Measurements from ENCODE around the gene IL32. TPM values are rescaled to one million over a fixed set of nuclear protein-coding genes. Genes with fewer than 3 reads are reported as not detected.
A peak's percentile ranks its signal among the peaks of the same experiment; 100 is the strongest.
"Not testable (repeated sequence)": the region's sequence is repeated elsewhere in the genome, so short reads cannot be mapped to it uniquely, and the experiment has no call there.

The IL32 gene
- total RNA-seq, 1 donor from 2014 or later: 26.5 TPM

- no peak for DNase-seq
Observed at GRCh38 chr16:3051494-3051893, 13.9 kb upstream of the IL32 start.

DNA sequence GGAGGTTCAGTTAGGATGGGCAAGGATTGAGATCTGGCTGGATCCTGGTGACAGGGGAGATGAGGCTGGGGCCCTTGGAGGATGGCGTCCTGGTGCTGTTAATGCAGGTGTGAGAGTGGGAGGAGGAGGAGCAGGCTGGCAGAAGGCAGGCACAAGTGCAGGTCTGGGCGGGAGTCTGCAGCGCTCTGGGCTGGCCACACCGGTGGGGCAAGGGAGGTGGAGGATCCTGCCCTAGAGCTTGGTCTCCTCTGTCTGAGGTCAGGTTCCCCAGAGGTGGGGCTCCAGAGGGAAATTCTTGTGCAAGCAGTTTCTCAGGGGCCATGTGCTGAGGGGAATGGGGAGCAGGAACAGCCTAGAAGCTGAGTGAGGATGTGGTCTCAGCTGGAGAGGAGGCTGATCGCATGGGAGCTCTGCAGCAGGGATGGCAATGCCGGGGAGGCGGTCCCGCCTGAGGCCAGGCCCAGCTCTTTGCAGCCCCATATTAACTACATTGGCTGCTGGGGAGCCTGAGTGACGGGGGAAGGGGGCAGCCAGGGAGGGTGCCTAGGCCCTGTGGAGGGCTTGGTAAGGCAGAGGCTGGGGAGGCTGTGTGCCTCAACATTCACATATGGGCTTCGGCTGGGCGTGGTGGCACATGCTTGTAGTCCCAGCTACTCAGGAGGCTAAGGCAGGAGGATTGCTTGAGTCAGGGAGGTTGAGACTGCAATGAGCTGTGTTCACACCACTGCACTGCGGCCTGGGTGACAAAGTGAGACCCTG is 12.7 kb upstream of the IL32 start:
- DNase-seq: not testable (repeated sequence)

- not testable (repeated sequence) for DNase-seq
Observed at GRCh38 chr16:3053330-3053710, 12.1 kb upstream of the IL32 start.

GRCh38 chr16:3054965-3055733 is 10.3 kb upstream of the IL32 start:
- DNase-seq: no peak

GRCh38 chr16:3055734-3056115 is 9.7 kb upstream of the IL32 start:
- not testable (repeated sequence) for DNase-seq

DNA sequence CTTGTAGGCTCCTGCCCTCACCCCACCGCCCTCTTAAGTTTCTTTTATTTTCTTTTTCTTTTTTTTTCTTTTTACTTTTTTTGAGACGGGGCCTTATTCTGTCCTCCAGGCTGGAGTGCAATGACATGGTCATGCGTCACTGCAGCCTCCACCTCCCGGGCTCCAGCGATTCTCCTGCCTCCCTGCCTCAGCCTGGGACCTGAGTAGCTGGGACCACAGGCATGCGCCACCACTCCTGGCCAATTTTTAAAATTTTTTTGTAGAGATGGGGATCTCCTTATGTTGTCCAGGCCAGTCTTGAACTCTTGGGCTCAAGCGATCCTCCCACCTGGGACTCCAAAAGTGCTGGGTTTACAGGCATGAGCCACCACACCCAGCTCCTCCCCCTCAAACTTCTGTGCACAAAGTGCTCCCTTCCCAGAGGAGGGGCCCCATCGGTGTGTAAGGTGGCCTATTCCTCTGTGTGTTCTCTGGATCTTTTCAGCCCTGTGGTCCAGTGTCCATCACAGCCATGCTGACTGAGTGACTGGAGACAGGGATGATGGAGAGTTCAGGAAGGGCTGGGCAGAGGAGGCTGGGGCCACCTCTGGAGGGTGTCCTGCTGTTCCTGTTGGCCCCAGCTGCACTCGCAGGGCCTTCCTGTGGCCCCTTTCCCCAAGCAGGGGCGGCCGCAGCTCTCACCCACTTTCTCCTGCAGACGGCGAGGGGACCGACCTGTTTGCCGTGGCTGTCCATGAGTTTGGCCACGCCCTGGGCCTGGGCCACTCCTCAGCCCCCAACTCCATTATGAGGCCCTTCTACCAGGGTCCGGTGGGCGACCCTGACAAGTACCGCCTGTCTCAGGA is 8.9 kb upstream of the IL32 start:
- no peak for DNase-seq

GRCh38 chr16:3057181-3058138 is 8.0 kb upstream of the IL32 start:
- no peak for DNase-seq

- no peak for DNase-seq
Observed at GRCh38 chr16:3058139-3059030, 7.1 kb upstream of the IL32 start.

DNA sequence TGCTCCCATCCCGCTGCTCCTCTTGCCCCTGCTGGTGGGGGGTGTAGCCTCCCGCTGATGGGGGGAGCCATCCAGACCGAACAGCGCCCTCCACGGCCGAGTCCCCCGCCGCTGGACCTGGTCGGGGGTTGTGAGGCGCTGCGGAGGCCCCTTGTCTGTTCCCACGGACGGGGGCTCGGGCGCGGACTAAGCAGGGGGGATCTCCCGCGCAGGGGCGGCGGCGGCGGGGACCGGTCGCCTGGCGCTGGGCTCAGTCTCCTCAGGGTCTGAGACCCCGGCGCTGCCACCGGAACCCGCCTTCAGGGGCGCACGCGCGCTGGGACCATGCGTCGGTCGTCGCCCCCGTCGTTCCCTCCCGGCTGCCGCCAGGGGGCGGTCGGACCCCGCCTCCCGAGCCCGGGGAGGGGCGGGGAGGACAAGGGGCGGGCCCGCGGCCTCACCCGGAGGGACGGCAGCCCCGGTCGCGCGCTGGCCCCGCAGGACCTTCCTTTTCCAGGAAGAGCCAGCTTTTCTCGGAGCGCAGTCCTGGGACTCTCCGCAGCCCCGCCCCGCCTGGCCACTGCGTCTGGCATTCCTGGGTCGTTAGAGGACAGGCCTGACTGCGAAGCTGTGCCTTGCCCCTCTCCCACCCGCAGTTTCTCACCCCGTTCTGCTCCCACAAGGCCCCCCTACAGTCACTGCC is 6.3 kb upstream of the IL32 start:
- DNase-seq: peak; percentile 69

- DNase-seq: no peak
Observed at GRCh38 chr16:3059723-3060242, 5.7 kb upstream of the IL32 start.

DNA sequence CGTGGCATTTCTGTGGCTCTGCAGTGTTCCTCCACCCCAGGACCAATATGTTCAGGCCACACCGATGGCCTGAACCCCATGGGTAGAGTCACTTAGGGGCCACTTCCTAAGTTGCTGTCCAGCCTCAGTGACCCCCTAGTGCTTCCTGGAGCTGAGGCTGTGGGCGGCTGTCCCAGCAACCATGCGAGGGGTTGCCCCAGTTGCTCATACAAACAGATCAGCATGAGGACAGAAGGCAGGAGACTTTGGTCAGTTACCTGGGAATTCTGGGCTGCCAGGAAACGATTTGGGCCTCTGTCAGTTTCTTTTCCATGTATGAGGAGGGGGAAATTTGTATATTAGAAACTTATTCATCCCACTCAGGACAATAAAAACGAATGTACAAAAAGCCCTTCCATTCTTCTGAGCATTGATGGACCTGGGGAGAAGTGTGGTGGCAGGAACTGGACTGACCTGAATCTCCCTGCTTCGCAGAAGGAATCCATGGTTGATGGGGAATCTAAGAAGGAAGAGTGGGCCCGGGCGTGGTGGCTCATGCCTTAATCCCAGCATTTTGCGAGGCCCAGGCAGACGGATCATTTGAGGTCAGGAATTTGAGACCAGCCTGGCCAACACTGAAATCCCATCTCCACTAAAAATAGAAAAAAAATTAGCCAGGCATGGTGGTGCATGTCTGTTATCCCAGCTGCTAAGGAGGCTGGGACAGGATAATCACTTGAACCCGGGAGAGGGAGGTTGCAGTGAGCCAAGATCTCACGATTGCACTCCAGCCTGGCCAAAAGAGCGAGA is 4.9 kb upstream of the IL32 start:
- no peak for DNase-seq

DNA sequence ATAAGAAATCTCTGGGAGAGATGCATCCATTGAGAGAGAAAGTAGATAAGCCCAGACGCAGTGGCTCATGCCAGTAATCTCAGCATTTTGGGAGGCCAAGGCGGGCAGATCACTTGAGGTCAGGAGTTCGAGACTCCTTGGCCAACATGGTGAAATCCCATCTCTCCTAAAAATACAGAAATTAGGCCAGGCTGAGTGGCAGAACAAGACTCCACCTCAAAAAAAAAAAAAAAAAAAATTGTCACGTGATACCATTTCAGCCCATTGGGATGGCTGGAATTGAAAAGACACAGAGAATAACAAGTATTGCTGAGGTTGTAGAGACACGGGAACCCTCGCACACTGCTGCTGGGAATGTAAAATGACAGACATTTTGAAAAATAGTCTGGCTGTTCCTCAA is 2.9 kb upstream of the IL32 start:
- no peak for DNase-seq

DNA sequence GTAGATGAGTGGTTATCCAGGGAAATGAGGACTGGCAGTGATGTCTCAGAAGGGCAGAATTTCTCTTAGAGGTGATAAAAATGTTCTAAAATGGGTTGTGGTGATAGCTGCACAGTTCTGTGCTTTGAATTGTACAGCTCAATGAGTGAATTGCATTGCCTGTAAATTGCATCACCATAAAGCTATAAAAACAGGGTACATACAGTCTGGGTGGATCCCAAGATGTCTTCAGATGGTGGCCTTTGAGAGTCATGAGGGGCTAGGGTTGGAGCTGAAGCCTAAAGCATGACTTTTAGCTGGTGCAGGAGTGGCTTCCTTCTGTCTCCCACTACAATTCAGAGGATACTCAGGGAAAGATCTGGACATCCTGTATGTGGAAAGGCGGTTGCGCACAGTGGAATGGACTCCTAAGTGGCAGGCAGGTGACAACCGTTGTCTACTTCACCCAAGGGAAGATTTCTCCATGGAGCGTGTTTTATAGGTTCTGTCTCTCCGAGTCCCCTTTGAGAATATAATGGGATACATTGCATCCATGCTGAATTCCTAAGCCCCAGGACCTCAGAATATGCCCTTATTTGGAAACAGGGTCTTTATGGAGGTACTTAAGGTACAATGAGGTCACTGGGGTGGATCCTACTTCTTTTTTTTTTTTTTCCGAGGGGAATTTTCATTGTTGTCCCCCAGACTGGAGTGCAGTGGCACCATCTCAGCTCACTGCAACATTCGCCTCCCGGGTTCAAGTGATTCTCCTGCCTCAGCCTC is 1.6 kb upstream of the IL32 start:
- no peak for DNase-seq

DNA sequence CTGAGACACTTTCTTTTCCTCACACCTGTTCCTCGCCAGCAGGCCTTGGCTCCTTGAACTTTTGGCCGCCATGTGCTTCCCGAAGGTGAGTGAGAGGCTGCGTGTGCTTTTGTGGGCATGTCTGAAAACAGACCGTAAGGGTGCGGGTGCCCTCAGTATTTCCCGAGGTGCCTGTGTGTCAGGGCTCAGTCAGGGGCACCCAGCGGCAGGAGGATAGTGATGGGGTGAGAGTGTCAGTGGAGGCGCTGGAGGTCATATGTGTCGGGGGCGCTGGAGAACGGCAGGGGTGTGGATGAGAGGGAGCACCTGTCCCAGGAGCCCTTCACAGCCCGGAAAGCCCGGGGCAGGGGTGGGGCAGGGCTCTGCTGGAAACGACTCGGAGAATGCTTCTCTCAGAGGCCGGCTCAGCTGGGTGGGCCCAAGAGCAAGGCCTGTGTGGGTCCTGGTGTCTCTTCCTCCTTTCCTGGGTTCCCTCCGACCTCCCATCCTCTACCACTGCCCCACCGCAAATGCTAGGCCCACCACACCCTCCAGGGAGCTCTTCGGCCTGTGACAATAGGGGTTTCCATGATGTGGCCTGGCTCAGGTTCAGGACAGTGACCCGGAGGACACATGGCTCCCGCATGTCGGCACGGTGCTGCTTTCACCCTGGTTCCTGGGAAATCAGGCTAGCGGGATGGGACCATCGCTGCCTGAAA is 451 bp downstream of the IL32 start:
- no peak for DNase-seq

- no peak for DNase-seq
Observed at GRCh38 chr16:3066440-3066748, 954 bp downstream of the IL32 start.

DNA sequence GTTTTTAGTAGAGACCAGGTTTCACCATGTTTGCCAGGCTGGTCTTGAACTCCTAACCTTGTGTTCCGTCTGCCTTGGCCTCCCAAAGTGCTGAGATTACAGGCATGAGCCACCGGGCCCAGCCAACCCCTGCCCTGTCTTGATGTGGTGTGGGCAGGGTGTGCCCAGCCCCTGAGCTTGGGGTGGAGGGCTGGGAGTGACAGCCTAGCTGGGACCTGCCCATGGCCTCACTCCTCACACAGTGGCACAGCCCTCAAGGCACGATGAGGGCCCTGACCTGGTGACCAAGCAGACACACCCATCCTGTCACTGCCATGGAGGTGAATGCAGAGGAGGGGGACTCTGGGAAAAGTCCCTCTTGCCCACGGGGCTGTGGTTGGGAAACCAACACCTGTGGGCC is 3.0 kb downstream of the IL32 start:
- DNase-seq: no peak

DNA sequence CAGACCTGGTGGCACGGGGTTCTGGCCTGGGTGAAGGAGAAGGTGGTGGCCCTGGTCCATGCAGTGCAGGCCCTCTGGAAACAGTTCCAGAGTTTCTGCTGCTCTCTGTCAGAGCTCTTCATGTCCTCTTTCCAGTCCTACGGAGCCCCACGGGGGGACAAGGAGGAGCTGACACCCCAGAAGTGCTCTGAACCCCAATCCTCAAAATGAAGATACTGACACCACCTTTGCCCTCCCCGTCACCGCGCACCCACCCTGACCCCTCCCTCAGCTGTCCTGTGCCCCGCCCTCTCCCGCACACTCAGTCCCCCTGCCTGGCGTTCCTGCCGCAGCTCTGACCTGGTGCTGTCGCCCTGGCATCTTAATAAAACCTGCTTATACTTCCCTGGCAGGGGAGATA is 3.7 kb downstream of the IL32 start:
- DNase-seq: not testable (repeated sequence)
